B cell (primary cell): ENCODE results near the gene KCNT1. TPM values are rescaled to one million over a fixed set of nuclear protein-coding genes. Genes with fewer than 3 reads are reported as not detected.

Experiments
- ATAC-seq: fragments of 200-7000 bp; cut with Tn5 transposase; one replicate; pipeline ENCODE4 v1.10.0; 2021; ENCODE audit warnings: low read depth, mild to moderate bottlenecking, moderate number of reproducible peaks, moderate library complexity
- CTCF ChIA-PET: fragments of 350-600 bp; sonication (Branson Sonifier 250); formaldehyde crosslinking; loops from one replicate; lab custom pipeline; 2021; ENCODE audit warnings: antibody characterized with exemption, inconsistent platforms; lab: Charles Lee
- POLR2A ChIA-PET: fragments of 350-600 bp; sonication (Branson Sonifier 250); formaldehyde crosslinking; loops from one replicate; lab custom pipeline; 2021; ENCODE audit warnings: antibody characterized with exemption; lab: Charles Lee
- DNase-seq: peaks from one replicate; pipeline ENCODE4 v3.0.0; 2013
- H2AFZ ChIP-seq: 2 replicates; pipeline ENCODE4 v1.6.1; 2012; ENCODE audit warnings: mild to moderate bottlenecking, low read depth, low read length; ENCODE audit not compliant: insufficient read depth, poor library complexity, severe bottlenecking
- H3K27ac ChIP-seq, 2 donors: 1 replicate in 1 of 2; 2 replicates in 1 of 2; pipeline ENCODE4 v1.5.1; 2012 to 2013; ENCODE audit warnings: low read length in 2 of 2, mild to moderate bottlenecking in 2 of 2, moderate library complexity in 1 of 2
- H3K27me3 ChIP-seq, 4 experiments: fragments of 200-600 bp in 1 of 4; sonication (generic) in 1 of 4; replicated peaks in 1 of 4; 1 replicate in 2 of 4; 2 replicates in 2 of 4; pipeline versions ENCODE4 v1.6.1 to v1.7.0; 2013 to 2016; ENCODE audit warnings: low read length in 3 of 4, mild to moderate bottlenecking in 2 of 4, mixed read lengths in 1 of 4, moderate library complexity in 1 of 4; ENCODE audit not compliant: insufficient read depth in 4 of 4, control insufficient read depth in 3 of 4; ENCODE audit errors: control extremely low read depth in 1 of 4
- H3K36me3 ChIP-seq, 2 experiments: replicated peaks in 1 of 2; 1 replicate in 1 of 2; 2 replicates in 1 of 2; pipeline versions ENCODE4 v1.6.1 to v1.7.1; 2013; ENCODE audit warnings: low read length in 1 of 2; ENCODE audit not compliant: insufficient read depth in 2 of 2, control insufficient read depth in 1 of 2; ENCODE audit errors: control extremely low read depth in 1 of 2, extremely low read depth in 1 of 2
- H3K4me1 ChIP-seq, 2 donors: fragments of 200-600 bp in 1 of 2; sonication (generic) in 1 of 2; 1 replicate in 1 of 2; 2 replicates in 1 of 2; pipeline versions ENCODE4 v1.5.1 to v1.6.1; 2013 to 2017; ENCODE audit warnings: low read length in 2 of 2; ENCODE audit not compliant: control insufficient read depth in 2 of 2, insufficient read depth in 2 of 2
- H3K4me2 ChIP-seq: replicated peaks from 2 replicates; pipeline ENCODE3; 2012; ENCODE audit warnings: mild to moderate bottlenecking, low read depth, low read length; ENCODE audit not compliant: poor library complexity, severe bottlenecking
- H3K4me3 ChIP-seq, 5 experiments: fragments of 200-600 bp in 1 of 5; sonication (generic) in 1 of 5; 1 replicate in 3 of 5; 2 replicates in 2 of 5; pipeline versions ENCODE4 v1.5.1 to v1.7.0; 2011 to 2016; ENCODE audit warnings: low read length in 4 of 5, mild to moderate bottlenecking in 4 of 5, low read depth in 2 of 5, control low read depth in 1 of 5, moderate library complexity in 1 of 5; ENCODE audit not compliant: insufficient read depth in 1 of 5; ENCODE audit errors: control extremely low read depth in 1 of 5, extremely low read depth in 1 of 5
- H3K79me2 ChIP-seq: fragments of 200-600 bp; sonication (generic); one replicate; pipeline ENCODE4 v1.6.0; 2016; ENCODE audit warnings: low read length; ENCODE audit not compliant: control insufficient read depth, insufficient read depth
- H3K9ac ChIP-seq: fragments of 200-600 bp; sonication (generic); 2 replicates; pipeline ENCODE4 v1.6.1; 2017; ENCODE audit warnings: mild to moderate bottlenecking, low read length, moderate library complexity
- H3K9me3 ChIP-seq, 3 donors: one replicate each; pipeline versions ENCODE4 v1.6.1 to v1.7.1; 2013; ENCODE audit warnings: low read length in 2 of 3; ENCODE audit not compliant: control insufficient read depth in 2 of 3, insufficient read depth in 1 of 3; ENCODE audit errors: control extremely low read depth in 1 of 3
- H4K20me1 ChIP-seq: 2 replicates; pipeline ENCODE4 v1.6.0; 2012; ENCODE audit warnings: mild to moderate bottlenecking, low read length; ENCODE audit not compliant: insufficient read depth, control insufficient read depth, poor library complexity, severe bottlenecking
- H3K27ac Mint-ChIP-seq: one replicate; pipeline ENCODE4 v1.8.0; 2021; ENCODE audit warnings: mixed read lengths
- H3K27me3 Mint-ChIP-seq: one replicate; pipeline ENCODE4 v1.8.0; 2021; ENCODE audit warnings: mixed read lengths
- H3K4me1 Mint-ChIP-seq: one replicate; pipeline ENCODE4 v1.8.0; 2021; ENCODE audit warnings: mixed read lengths
- H3K4me3 Mint-ChIP-seq: one replicate; pipeline ENCODE4 v1.8.0; 2021; ENCODE audit warnings: mixed read lengths
- H3K9me3 Mint-ChIP-seq: one replicate; pipeline ENCODE4 v1.8.0; 2022; ENCODE audit warnings: mixed read lengths; ENCODE audit not compliant: insufficient read depth
- CTCF ChIP-seq: fragments of 200-600 bp; IDR thresholded peaks from one replicate; pipeline ENCODE4 v1.8.0; 2022; ENCODE audit warnings: antibody characterized with exemption, mild to moderate bottlenecking
- EZH2 ChIP-seq: IDR thresholded peaks from 2 replicates; pipeline ENCODE4 v1.6.1; 2012; ENCODE audit warnings: borderline replicate concordance, low read depth, mild to moderate bottlenecking, moderate library complexity, low read length; ENCODE audit not compliant: insufficient read depth, poor library complexity, severe bottlenecking
- WGBS: methylation state at CpG from one replicate; pipeline ENCODE4 v1.1.5; 2013; ENCODE audit warnings: missing lambda C conversion rate; ENCODE audit not compliant: insufficient coverage; 5-methylcytosine and 5-hydroxymethylcytosine counted together
- intact Hi-C: fragments of 100-400 bp; cut with micrococcal nuclease; formaldehyde crosslinking; loops from one replicate; pipeline ENCODE4 v1.10.0; 2022
- polyA plus RNA-seq: library from polyadenylated mRNA; depleted of rRNA; stranded (reverse); fragments of >200 nt; gene quantifications from 2 replicates; pipeline ENCODE4 v1.2.3, GENCODE V29; 2012
- total RNA-seq, 2 donors: library from RNA; stranded (reverse); fragments of 120-200 nt in 1 of 2; gene quantifications; 1 replicate in 1 of 2; 2 replicates in 1 of 2; pipeline versions ENCODE4 v1.2.3 to v1.2.4, GENCODE V29; 2013 to 2022

KCNT1 gene
- total and polyA plus RNA-seq, 2 donors (not counting 1 experiment from before 2014, with no cell fraction given) = not detected

- H3K27ac ChIP-seq = no peak overlapping the region
- intact Hi-C loops = no loop called here
- H3K79me2 ChIP-seq = no peaks in the 10 kb centered on the region
- H2AFZ ChIP-seq = no peak overlapping the region
- no peak overlapping the region for H3K4me3 ChIP-seq
- TF ChIP-seq CTCF (no peak), EZH2 (no peak)
- H3K4me1 Mint-ChIP-seq = no peaks in the 10 kb centered on the region
- DNase-seq = no peak
- ChIA-PET POLR2A (no interaction called here), CTCF (no interaction called here)
- H3K36me3 ChIP-seq = no peaks in the 10 kb centered on the region
- no peak overlapping the region for H3K4me3 Mint-ChIP-seq
- peaks cover 0 to 9% (median 3%) of the 10 kb centered on the region in 4 experiments for H3K27me3 ChIP-seq
- H4K20me1 ChIP-seq = no peaks in the 10 kb centered on the region
- WGBS = 55% methylated on average over 1 of the region's 4 CpGs
- H3K4me2 ChIP-seq = no peak overlapping the region
- H3K9me3 Mint-ChIP-seq = no peaks in the 10 kb centered on the region
- H3K9me3 ChIP-seq = no peaks in the 10 kb centered on the region
- H3K9ac ChIP-seq = no peak overlapping the region
- H3K4me1 ChIP-seq = no peaks in the 10 kb centered on the region
- ATAC-seq = no peak
- peaks cover 8% of the 10 kb centered on the region for H3K27me3 Mint-ChIP-seq
- no peak overlapping the region for H3K27ac Mint-ChIP-seq
These were observed 6.2 kb downstream of the KCNT1 start for GRCh38 chr9:135708164-135708563.

DNA sequence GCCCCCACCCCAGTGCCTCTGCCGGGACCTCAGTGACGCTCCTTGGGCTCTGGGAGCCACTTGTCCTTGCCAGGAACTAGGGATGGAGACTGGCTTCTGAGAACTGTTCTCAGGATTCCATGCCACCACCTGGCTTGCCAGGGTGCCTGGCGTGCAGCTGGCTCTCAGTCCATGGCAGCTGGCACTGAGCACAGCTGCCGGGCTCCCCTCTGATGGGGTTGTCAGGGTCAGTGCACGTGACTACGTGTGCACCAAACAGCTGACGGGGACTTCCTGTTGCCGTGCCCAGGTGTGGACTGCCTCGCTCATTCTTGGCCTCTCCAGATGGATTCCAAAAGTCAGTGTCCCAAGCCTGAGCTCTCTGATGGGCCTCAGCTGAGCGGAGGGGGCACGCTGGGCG is 9.4 kb downstream of the KCNT1 start:
- DNase-seq (no peak), ATAC-seq (no peak)
- Histone ChIP-seq H3K9me3 (peaks cover 0 to 6% (median 0%) of the 10 kb centered on the region in 3 donors), H3K4me3 (no peak overlapping the region), H3K4me1 (no peaks in the 10 kb centered on the region), H3K27me3 (peaks cover 0 to 26% (median 7%) of the 10 kb centered on the region in 4 experiments), H3K4me2 (no peak overlapping the region), H3K9ac (no peak overlapping the region), H4K20me1 (no peaks in the 10 kb centered on the region), H3K79me2 (no peaks in the 10 kb centered on the region), H2AFZ (no peak overlapping the region), H3K27ac (no peak overlapping the region), H3K36me3 (no peaks in the 10 kb centered on the region)
- no peak overlapping the region for H3K4me3 Mint-ChIP-seq
- WGBS = 79% methylated on average over 12 of the region's 12 CpGs
- H3K4me1 Mint-ChIP-seq = no peaks in the 10 kb centered on the region
- ChIA-PET POLR2A (no interaction called here), CTCF (no interaction called here)
- intact Hi-C loops = no loop called here
- peaks cover 22% of the 10 kb centered on the region for H3K27me3 Mint-ChIP-seq
- no peaks in the 10 kb centered on the region for H3K9me3 Mint-ChIP-seq
- TF ChIP-seq CTCF (no peak), EZH2 (no peak)
- H3K27ac Mint-ChIP-seq = no peak overlapping the region
